DOHH2 (cell line): ENCODE results near the gene ZNG1A.
"Not testable (repeated sequence)": the region's sequence is repeated elsewhere in the genome, so short reads cannot be mapped to it uniquely, and the experiment has no call there.

Experiments used
- EZH2phosphoT487 ChIP-seq: fragments of 200-600 bp; sonication (generic); IDR thresholded peaks from 2 replicates; pipeline ENCODE4 v1.6.1; 2017; ENCODE audit warnings: borderline replicate concordance, mild to moderate bottlenecking, antibody characterized with exemption, low read length, moderate library complexity, mixed read lengths
- TF ChIP-seq, protein P1 (sequence below): fragments of 200-600 bp; sonication (generic); IDR thresholded peaks from one replicate; pipeline ENCODE4 v1.5.1; 2014; ENCODE audit warnings: antibody characterized with exemption, mild to moderate bottlenecking, low read depth, low read length; ENCODE audit not compliant: poor library complexity, severe bottlenecking

DNA sequence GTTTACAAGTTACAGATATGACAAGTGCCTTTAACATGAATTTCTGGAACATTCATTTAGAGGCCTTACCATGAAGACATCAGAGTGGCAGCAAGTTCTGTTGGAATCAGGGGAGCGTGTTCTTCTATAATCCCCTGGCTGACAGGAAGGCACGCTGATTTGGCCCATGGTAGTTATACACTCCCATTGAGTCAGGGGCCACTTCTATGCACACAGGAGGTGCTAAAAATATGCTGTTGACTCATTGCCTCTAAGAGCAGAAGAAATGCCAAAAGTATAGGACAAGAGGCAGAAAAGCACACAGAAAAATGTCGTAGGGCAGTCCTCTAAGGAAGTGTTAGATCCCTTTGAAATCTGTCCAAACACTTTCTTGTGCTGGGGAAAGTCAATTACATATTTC, 100.5 kb downstream of the ZNG1A start:
- TF ChIP-seq, protein P1, sequence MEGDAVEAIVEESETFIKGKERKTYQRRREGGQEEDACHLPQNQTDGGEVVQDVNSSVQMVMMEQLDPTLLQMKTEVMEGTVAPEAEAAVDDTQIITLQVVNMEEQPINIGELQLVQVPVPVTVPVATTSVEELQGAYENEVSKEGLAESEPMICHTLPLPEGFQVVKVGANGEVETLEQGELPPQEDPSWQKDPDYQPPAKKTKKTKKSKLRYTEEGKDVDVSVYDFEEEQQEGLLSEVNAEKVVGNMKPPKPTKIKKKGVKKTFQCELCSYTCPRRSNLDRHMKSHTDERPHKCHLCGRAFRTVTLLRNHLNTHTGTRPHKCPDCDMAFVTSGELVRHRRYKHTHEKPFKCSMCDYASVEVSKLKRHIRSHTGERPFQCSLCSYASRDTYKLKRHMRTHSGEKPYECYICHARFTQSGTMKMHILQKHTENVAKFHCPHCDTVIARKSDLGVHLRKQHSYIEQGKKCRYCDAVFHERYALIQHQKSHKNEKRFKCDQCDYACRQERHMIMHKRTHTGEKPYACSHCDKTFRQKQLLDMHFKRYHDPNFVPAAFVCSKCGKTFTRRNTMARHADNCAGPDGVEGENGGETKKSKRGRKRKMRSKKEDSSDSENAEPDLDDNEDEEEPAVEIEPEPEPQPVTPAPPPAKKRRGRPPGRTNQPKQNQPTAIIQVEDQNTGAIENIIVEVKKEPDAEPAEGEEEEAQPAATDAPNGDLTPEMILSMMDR: not testable (repeated sequence)
- TF ChIP-seq EZH2phosphoT487: not testable (repeated sequence)
